Thyroid gland (tissue), 4 donors: ENCODE measurements around the gene ZNF746. TPM values are rescaled to one million over a fixed set of nuclear protein-coding genes. Genes with fewer than 3 reads are reported as not detected.
A peak's percentile ranks its signal among the peaks of the same experiment; 100 is the strongest.

Source experiments
- DNase-seq, 2 donors: peaks; one replicate each; pipeline ENCODE4 v3.0.0-alpha.2; 2019
- H3K27ac ChIP-seq, 3 donors: fragments of 200-600 bp; sonication (generic); 1 replicate in 2 of 3; 2 replicates in 1 of 3; pipeline ENCODE4 v1.5.1; 2016 to 2019; ENCODE audit warnings: mild to moderate bottlenecking in 1 of 3, moderate library complexity in 1 of 3
- H3K27me3 ChIP-seq: fragments of 200-600 bp; sonication (generic); one replicate; pipeline ENCODE4 v1.5.1; 2019
- H3K36me3 ChIP-seq, 2 donors: fragments of 200-600 bp; sonication (generic); one replicate each; pipeline ENCODE4 v1.5.1; 2016 to 2019
- H3K4me1 ChIP-seq, 2 donors: fragments of 200-600 bp; sonication (generic); one replicate each; pipeline ENCODE4 v1.5.1; 2017 to 2019
- H3K4me3 ChIP-seq, 3 donors: fragments of 200-600 bp; sonication (generic); replicated peaks in 1 of 3; 1 replicate in 2 of 3; 2 replicates in 1 of 3; pipeline ENCODE4 v1.5.1; 2016; ENCODE audit warnings: mild to moderate bottlenecking in 1 of 3
- H3K9me3 ChIP-seq: fragments of 200-600 bp; sonication (generic); one replicate; pipeline ENCODE4 v1.5.1; 2017
- CTCF ChIP-seq, 6 experiments: fragments of 200-600 bp in 3 of 6; fragments of 450-650 bp in 3 of 6; sonication (generic) in 3 of 6; IDR thresholded peaks; one replicate each; pipeline ENCODE4 v1.5.1; 2016 to 2019; ENCODE audit warnings: antibody characterized with exemption in 6 of 6, mild to moderate bottlenecking in 2 of 6, inconsistent platforms in 1 of 6, moderate library complexity in 1 of 6
- POLR2A ChIP-seq, 2 donors: fragments of 450-650 bp; IDR thresholded peaks; one replicate each; pipeline ENCODE4 v1.6.1; 2017; ENCODE audit warnings: antibody characterized with exemption in 2 of 2, mild to moderate bottlenecking in 2 of 2, moderate library complexity in 1 of 2
- WGBS, 2 donors: methylation state at CpG; one replicate each; pipeline ENCODE4 v1.1.5; 2017; 5-methylcytosine and 5-hydroxymethylcytosine counted together
- intact Hi-C: fragments of 100-400 bp; cut with DNase I; formaldehyde crosslinking; loops from one replicate; pipeline ENCODE4 v1.15.1; 2023
- total RNA-seq, 4 donors: library from RNA; depleted of rRNA; stranded (reverse); fragments of >200 nt; gene quantifications; one replicate each; pipeline ENCODE4 v1.2.3, GENCODE V29; 2016

Gene ZNF746
- total RNA-seq, 4 donors from 2014 or later, result 19.5 to 27.7 (median 24.0) TPM

- Histone ChIP-seq H3K4me1 (no peaks in the 10 kb centered on the region), H3K27ac (no peak overlapping the region), H3K9me3 (no peaks in the 10 kb centered on the region), H3K36me3 (peaks cover 20 to 28% of the 10 kb centered on the region in 2 donors), H3K27me3 (no peaks in the 10 kb centered on the region), H3K4me3 (no peak overlapping the region)
- intact Hi-C loops, result no loop called here
- no peak for DNase-seq
- 88 to 92% methylated on average over 51 to 64 of the region's 66 CpGs for WGBS, 2 donors
- TF ChIP-seq CTCF (IDR thresholded peaks at IDR 0.05), result no peak
- TF ChIP-seq POLR2A (IDR thresholded peaks at IDR 0.05), result no peak
These were observed 66.0 kb downstream of the ZNF746 start for GRCh38 chr7:149431486-149432120.

- H3K9me3 ChIP-seq, result no peaks in the 10 kb centered on the region
- no peaks in the 10 kb centered on the region for H3K4me1 ChIP-seq
- no peaks in the 10 kb centered on the region for H3K27me3 ChIP-seq
- H3K4me3 ChIP-seq, result no peak overlapping the region
- intact Hi-C loops, result no loop called here
- H3K27ac ChIP-seq, result no peak overlapping the region
- TF ChIP-seq CTCF (IDR thresholded peaks at IDR 0.05) (no peak), POLR2A (IDR thresholded peaks at IDR 0.05) (no peak)
- 91 to 92% methylated on average over 4 of the region's 4 CpGs for WGBS, 2 donors
- no peak for DNase-seq
- H3K36me3 ChIP-seq, result peaks cover 16 to 21% of the 10 kb centered on the region in 2 donors
These were observed 67.4 kb downstream of the ZNF746 start for GRCh38 chr7:149430192-149430591.

- Histone ChIP-seq H3K27me3 (no peaks in the 10 kb centered on the region), H3K4me1 (peaks cover 6 to 7% of the 10 kb centered on the region in 2 donors), H3K27ac (no peak overlapping the region), H3K36me3 (peaks cover 11 to 13% of the 10 kb centered on the region in 2 donors), H3K9me3 (no peaks in the 10 kb centered on the region), H3K4me3 (no peak overlapping the region)
- TF ChIP-seq POLR2A (IDR thresholded peaks at IDR 0.05) (no peak), CTCF (IDR thresholded peaks at IDR 0.05) (no peak)
- WGBS, 2 donors, result 93% methylated on average over 2 of the region's 2 CpGs
- intact Hi-C loops, result no loop called here
- no peak for DNase-seq
These were observed 69.7 kb downstream of the ZNF746 start for GRCh38 chr7:149427893-149428292.

GRCh38 chr7:149427096-149427680 lies 70.4 kb downstream of the ZNF746 start:
- WGBS, 2 donors, result 79 to 89% methylated on average over 3 to 4 of the region's 4 CpGs
- Histone ChIP-seq H3K4me1 (peaks cover 9 to 11% of the 10 kb centered on the region in 2 donors), H3K9me3 (no peaks in the 10 kb centered on the region), H3K27me3 (no peaks in the 10 kb centered on the region), H3K36me3 (peaks cover 6% of the 10 kb centered on the region in 2 donors), H3K27ac (no peak overlapping the region), H3K4me3 (no peak overlapping the region)
- intact Hi-C loops, result no loop called here
- TF ChIP-seq CTCF (IDR thresholded peaks at IDR 0.05) (no peak), POLR2A (IDR thresholded peaks at IDR 0.05) (no peak)
- DNase-seq, result no peak

GRCh38 chr7:149423449-149424110 lies 74.0 kb downstream of the ZNF746 start:
- peak; percentile 34 to 38 for DNase-seq
- H3K27me3 ChIP-seq, result no peaks in the 10 kb centered on the region
- H3K4me1 ChIP-seq, result peaks cover 9 to 11% of the 10 kb centered on the region in 2 donors
- intact Hi-C loops, result no loop called here
- TF ChIP-seq CTCF (IDR thresholded peaks at IDR 0.05) (no peak), POLR2A (IDR thresholded peaks at IDR 0.05) (no peak)
- peak overlapping the region in 1 of 3 donors; percentile 1 for H3K27ac ChIP-seq
- 22 to 32% methylated on average over 14 to 24 of the region's 24 CpGs for WGBS, 2 donors
- H3K9me3 ChIP-seq, result no peaks in the 10 kb centered on the region
- H3K36me3 ChIP-seq, result no peaks in the 10 kb centered on the region
- no peak overlapping the region for H3K4me3 ChIP-seq
